ENCODE results near the gene PTX4. TPM values are rescaled to one million over a fixed set of nuclear protein-coding genes. Genes with fewer than 3 reads are reported as not detected.

Gene PTX4
- total and polyA plus RNA-seq, 9 of the 15 experiments (the other 6 are each of a cell fraction or from before 2014, with no cell fraction given): 0.11 TPM; not detected in 8

DNA sequence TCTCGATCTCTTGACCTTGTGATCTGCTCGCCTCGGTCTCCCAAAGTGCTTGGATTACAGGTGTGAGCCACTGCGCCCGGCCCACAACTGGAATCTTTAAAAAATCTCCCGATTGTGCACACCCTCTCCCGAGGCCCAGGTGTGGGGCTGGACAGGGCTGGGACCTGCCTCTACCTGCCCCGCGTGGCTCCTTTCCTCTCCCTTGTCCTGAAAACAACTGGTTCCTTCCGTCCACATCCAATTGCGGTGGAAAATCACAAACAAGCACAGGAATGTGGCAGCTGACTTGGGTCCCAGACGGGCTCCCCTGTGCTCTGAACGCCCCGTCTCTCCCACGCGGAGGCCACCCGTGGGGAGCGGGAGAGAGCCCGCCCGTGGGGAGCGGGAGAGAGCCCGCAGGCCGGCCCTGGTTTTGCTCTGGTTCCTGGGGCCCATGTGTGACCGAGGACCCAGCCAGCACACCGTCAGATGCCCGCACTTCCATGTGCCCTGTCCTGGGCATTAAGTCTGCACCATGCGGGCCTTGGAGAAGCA lies 41.7 kb upstream of the PTX4 start (continued):
- TF ChIP-seq, protein P1, sequence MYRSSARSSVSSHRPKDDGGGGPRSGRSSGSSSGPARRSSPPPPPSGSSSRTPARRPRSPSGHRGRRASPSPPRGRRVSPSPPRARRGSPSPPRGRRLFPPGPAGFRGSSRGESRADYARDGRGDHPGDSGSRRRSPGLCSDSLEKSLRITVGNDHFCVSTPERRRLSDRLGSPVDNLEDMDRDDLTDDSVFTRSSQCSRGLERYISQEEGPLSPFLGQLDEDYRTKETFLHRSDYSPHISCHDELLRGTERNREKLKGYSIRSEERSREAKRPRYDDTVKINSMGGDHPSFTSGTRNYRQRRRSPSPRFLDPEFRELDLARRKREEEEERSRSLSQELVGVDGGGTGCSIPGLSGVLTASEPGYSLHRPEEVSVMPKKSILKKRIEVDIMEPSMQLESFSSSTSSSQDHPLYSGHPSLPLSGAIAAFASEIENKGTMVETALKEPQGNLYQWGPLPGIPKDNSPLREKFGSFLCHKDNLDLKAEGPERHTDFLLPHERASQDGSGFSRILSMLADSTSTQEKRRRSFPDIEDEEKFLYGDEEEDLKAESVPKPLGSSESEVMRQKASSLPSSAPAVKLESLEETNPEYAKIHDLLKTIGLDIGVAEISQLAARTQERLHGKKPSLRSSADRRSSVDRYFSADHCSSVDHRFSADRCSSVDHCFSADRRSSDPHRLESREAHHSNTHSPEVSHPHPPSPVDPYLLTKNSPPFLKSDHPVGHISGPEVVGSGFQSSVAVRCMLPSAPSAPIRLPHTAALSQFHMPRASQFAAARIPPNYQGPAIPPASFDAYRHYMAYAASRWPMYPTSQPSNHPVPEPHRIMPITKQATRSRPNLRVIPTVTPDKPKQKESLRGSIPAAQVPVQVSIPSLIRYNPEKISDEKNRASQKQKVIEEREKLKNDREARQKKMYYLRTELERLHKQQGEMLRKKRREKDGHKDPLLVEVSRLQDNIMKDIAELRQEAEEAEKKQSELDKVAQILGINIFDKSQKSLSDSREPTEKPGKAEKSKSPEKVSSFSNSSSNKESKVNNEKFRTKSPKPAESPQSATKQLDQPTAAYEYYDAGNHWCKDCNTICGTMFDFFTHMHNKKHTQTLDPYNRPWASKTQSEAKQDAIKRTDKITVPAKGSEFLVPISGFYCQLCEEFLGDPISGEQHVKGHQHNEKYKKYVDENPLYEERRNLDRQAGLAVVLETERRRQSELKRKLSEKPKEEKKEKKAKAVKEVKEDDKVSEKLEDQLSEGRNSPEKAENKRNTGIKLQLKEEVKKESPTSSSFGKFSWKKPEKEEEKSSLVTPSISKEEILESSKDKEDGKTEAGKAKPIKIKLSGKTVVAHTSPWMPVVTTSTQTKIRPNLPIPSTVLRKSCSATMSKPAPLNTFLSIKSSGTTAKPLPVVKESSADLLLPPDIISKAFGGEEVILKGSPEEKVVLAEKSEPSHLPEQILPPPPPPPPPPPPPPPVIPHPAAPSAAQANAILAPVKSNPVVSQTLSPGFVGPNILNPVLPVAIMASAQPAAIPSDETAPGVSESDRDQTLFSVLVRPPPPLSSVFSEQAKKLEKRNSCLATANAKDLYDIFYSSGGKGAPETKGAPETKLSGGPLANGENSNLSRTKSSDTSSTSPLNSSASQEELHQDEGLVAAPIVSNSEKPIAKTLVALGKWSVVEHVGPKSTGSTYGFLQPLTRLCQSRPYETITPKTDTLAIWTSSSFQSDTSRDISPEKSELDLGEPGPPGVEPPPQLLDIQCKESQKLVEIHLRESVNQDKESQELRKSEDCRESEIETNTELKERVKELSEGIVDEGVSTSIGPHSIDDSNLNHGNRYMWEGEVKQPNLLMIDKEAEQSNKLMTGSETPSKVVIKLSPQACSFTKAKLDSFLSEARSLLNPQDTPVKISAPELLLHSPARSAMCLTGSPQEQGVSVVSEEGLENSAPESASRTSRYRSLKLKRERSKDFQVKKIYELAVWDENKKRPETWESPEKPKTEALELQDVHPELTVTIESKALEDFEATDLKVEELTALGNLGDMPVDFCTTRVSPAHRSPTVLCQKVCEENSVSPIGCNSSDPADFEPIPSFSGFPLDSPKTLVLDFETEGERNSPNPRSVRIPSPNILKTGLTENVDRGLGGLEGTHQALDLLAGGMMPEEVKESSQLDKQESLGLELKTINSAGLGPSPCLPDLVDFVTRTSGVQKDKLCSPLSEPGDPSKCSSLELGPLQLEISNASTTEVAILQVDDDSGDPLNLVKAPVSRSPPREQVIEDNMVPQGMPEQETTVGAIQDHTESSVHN (IDR thresholded peaks at IDR 0.05; ENCODE audit: borderline replicate concordance in 1 of 2, low read depth in 1 of 2): no peak
- TF ChIP-seq PHB (CRISPR knock-in tag; IDR thresholded peaks at IDR 0.05): no peak
- no peak for TF ChIP-seq CEBPB (tag; IDR thresholded peaks at IDR 0.05)
- TF ChIP-seq, protein P2, sequence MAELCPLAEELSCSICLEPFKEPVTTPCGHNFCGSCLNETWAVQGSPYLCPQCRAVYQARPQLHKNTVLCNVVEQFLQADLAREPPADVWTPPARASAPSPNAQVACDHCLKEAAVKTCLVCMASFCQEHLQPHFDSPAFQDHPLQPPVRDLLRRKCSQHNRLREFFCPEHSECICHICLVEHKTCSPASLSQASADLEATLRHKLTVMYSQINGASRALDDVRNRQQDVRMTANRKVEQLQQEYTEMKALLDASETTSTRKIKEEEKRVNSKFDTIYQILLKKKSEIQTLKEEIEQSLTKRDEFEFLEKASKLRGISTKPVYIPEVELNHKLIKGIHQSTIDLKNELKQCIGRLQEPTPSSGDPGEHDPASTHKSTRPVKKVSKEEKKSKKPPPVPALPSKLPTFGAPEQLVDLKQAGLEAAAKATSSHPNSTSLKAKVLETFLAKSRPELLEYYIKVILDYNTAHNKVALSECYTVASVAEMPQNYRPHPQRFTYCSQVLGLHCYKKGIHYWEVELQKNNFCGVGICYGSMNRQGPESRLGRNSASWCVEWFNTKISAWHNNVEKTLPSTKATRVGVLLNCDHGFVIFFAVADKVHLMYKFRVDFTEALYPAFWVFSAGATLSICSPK (IDR thresholded peaks at IDR 0.05; ENCODE audit: borderline replicate concordance): no peak
- TF ChIP-seq, protein P3, sequence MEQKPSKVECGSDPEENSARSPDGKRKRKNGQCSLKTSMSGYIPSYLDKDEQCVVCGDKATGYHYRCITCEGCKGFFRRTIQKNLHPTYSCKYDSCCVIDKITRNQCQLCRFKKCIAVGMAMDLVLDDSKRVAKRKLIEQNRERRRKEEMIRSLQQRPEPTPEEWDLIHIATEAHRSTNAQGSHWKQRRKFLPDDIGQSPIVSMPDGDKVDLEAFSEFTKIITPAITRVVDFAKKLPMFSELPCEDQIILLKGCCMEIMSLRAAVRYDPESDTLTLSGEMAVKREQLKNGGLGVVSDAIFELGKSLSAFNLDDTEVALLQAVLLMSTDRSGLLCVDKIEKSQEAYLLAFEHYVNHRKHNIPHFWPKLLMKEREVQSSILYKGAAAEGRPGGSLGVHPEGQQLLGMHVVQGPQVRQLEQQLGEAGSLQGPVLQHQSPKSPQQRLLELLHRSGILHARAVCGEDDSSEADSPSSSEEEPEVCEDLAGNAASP (IDR thresholded peaks at IDR 0.05): no peak
- TF ChIP-seq, protein P4, sequence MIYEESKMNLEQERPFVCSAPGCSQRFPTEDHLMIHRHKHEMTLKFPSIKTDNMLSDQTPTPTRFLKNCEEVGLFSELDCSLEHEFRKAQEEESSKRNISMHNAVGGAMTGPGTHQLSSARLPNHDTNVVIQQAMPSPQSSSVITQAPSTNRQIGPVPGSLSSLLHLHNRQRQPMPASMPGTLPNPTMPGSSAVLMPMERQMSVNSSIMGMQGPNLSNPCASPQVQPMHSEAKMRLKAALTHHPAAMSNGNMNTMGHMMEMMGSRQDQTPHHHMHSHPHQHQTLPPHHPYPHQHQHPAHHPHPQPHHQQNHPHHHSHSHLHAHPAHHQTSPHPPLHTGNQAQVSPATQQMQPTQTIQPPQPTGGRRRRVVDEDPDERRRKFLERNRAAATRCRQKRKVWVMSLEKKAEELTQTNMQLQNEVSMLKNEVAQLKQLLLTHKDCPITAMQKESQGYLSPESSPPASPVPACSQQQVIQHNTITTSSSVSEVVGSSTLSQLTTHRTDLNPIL (CRISPR knock-in tag; IDR thresholded peaks at IDR 0.05): no peak
- TF ChIP-seq SP1 (CRISPR knock-in tag; IDR thresholded peaks at IDR 0.05): no peak
- TF ChIP-seq SNIP1 (IDR thresholded peaks at IDR 0.05; ENCODE audit: low read depth): no peak
- TF ChIP-seq DMBX1 (CRISPR knock-in tag; IDR thresholded peaks at IDR 0.05; ENCODE audit: borderline replicate concordance): no peak
